Tibial nerve (tissue), 4 donors: Measurements from ENCODE around the gene FBH1.

Source experiments
- EP300 ChIP-seq, 2 donors: sonication (generic); formaldehyde crosslinking; IDR thresholded peaks; one replicate each; pipeline ENCODE4 v1.6.1; 2017; ENCODE audit warnings: antibody characterized with exemption in 2 of 2, mild to moderate bottlenecking in 1 of 2
- POLR2A ChIP-seq, 2 donors: fragments of 450-650 bp; IDR thresholded peaks; one replicate each; pipeline ENCODE4 v1.6.1; 2017; ENCODE audit warnings: antibody characterized with exemption in 2 of 2, mild to moderate bottlenecking in 2 of 2, moderate library complexity in 2 of 2
- TF ChIP-seq, protein P1 (sequence below), 5 experiments: fragments of 200-600 bp in 3 of 5; fragments of 450-650 bp in 2 of 5; sonication (generic) in 3 of 5; IDR thresholded peaks; one replicate each; pipeline ENCODE4 v1.5.1; 2016 to 2019; ENCODE audit warnings: antibody characterized with exemption in 5 of 5, mild to moderate bottlenecking in 3 of 5, moderate library complexity in 2 of 5

DNA sequence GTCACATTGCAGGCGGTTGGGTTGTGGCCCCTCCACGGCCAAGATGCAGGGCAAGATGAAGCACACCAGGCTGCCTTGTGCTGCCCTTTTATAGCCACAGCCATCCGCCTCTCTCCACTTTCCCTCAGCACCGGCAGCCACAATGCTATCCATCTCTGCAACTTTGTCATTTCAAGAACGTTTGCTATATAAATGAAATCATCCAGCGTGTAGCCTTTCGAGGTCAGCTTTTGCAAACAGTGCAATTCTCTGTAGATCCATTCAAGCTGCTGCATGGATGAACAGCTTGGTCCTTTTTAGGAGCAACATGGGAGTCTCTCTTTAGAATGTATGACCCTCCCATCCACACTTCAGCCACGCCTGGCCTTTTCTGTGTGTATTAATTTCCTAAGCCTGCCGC, 93.7 kb downstream of the FBH1 start:
- no peak for TF ChIP-seq POLR2A (IDR thresholded peaks at IDR 0.05)
- TF ChIP-seq, protein P1, sequence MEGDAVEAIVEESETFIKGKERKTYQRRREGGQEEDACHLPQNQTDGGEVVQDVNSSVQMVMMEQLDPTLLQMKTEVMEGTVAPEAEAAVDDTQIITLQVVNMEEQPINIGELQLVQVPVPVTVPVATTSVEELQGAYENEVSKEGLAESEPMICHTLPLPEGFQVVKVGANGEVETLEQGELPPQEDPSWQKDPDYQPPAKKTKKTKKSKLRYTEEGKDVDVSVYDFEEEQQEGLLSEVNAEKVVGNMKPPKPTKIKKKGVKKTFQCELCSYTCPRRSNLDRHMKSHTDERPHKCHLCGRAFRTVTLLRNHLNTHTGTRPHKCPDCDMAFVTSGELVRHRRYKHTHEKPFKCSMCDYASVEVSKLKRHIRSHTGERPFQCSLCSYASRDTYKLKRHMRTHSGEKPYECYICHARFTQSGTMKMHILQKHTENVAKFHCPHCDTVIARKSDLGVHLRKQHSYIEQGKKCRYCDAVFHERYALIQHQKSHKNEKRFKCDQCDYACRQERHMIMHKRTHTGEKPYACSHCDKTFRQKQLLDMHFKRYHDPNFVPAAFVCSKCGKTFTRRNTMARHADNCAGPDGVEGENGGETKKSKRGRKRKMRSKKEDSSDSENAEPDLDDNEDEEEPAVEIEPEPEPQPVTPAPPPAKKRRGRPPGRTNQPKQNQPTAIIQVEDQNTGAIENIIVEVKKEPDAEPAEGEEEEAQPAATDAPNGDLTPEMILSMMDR (IDR thresholded peaks at IDR 0.05) = no peak
- no peak for TF ChIP-seq EP300 (IDR thresholded peaks at IDR 0.05)
